Mesenchymal stem cell (in vitro differentiated cells and primary cell): ENCODE measurements around the gene GH1.
A peak's percentile ranks its signal among the peaks of the same experiment; 100 is the strongest.

Source experiments
- DNase-seq: peaks from one replicate; pipeline ENCODE4 v3.0.0-alpha.2; 2013
- H2AFZ ChIP-seq: one replicate; pipeline ENCODE4 v1.6.1; 2013; ENCODE audit warnings: low read depth, mild to moderate bottlenecking, control low read depth, inconsistent platforms, low read length, moderate library complexity
- H2AK5ac ChIP-seq: 2 replicates; pipeline ENCODE4 v1.6.1; 2013; ENCODE audit warnings: low read length, moderate library complexity, mild to moderate bottlenecking, inconsistent platforms; ENCODE audit not compliant: severe bottlenecking
- H2BK120ac ChIP-seq: one replicate; pipeline ENCODE4 v1.6.1; 2013; ENCODE audit warnings: low read depth, mild to moderate bottlenecking, inconsistent platforms, low read length, moderate library complexity
- H2BK12ac ChIP-seq, 2 experiments: one replicate each; pipeline ENCODE4 v1.6.1; 2013; ENCODE audit warnings: inconsistent platforms in 2 of 2, low read length in 2 of 2, mild to moderate bottlenecking in 2 of 2, moderate library complexity in 2 of 2, control low read depth in 1 of 2
- H2BK15ac ChIP-seq: one replicate; pipeline ENCODE4 v1.6.1; 2013; ENCODE audit warnings: mild to moderate bottlenecking, low read depth, inconsistent platforms; ENCODE audit not compliant: poor library complexity, severe bottlenecking
- H2BK5ac ChIP-seq: 2 replicates; pipeline ENCODE4 v1.6.1; 2013; ENCODE audit warnings: low read depth, mild to moderate bottlenecking, low read length, control low read depth, inconsistent platforms; ENCODE audit not compliant: poor library complexity, severe bottlenecking
- H3K14ac ChIP-seq, 2 experiments: one replicate each; pipeline ENCODE4 v1.6.1; 2013; ENCODE audit warnings: inconsistent platforms in 2 of 2, low read length in 2 of 2, control low read depth in 1 of 2, mild to moderate bottlenecking in 1 of 2, moderate library complexity in 1 of 2
- H3K18ac ChIP-seq, 2 experiments: one replicate each; pipeline ENCODE4 v1.6.1; 2013; ENCODE audit warnings: inconsistent platforms in 2 of 2, low read length in 2 of 2, control low read depth in 1 of 2, low read depth in 1 of 2, mild to moderate bottlenecking in 1 of 2
- H3K23ac ChIP-seq, 2 experiments: one replicate each; pipeline ENCODE4 v1.6.1; 2013; ENCODE audit warnings: inconsistent platforms in 2 of 2, low read length in 2 of 2, mild to moderate bottlenecking in 2 of 2, moderate library complexity in 2 of 2, control low read depth in 1 of 2
- H3K27ac ChIP-seq: 2 replicates; pipeline ENCODE4 v1.5.1; 2013; ENCODE audit warnings: mild to moderate bottlenecking, moderate library complexity, low read length, control low read depth, inconsistent platforms; ENCODE audit not compliant: poor library complexity, severe bottlenecking
- H3K27me3 ChIP-seq, 2 experiments: 2 replicates each; pipeline versions ENCODE4 v1.6.1 to v1.7.0; 2013; ENCODE audit warnings: low read length in 2 of 2, mild to moderate bottlenecking in 2 of 2, moderate library complexity in 2 of 2, control low read depth in 1 of 2, inconsistent platforms in 1 of 2; ENCODE audit not compliant: control insufficient read depth in 1 of 2, insufficient read depth in 1 of 2
- H3K36me3 ChIP-seq, 2 experiments: 2 replicates each; pipeline versions ENCODE4 v1.6.1 to v1.7.0; 2013; ENCODE audit warnings: low read length in 2 of 2, control low read depth in 1 of 2, inconsistent platforms in 1 of 2, low read depth in 1 of 2, mild to moderate bottlenecking in 1 of 2; ENCODE audit not compliant: insufficient read depth in 2 of 2, control insufficient read depth in 1 of 2
- H3K4ac ChIP-seq, 2 experiments: one replicate each; pipeline ENCODE4 v1.6.1; 2013; ENCODE audit warnings: inconsistent platforms in 2 of 2, low read length in 2 of 2, mild to moderate bottlenecking in 2 of 2, moderate library complexity in 2 of 2, control low read depth in 1 of 2, low read depth in 1 of 2
- H3K4me1 ChIP-seq: 2 replicates; pipeline ENCODE4 v1.6.1; 2013; ENCODE audit warnings: low read depth, low read length, control low read depth; ENCODE audit not compliant: control insufficient read depth, insufficient read depth
- H3K4me2 ChIP-seq: 2 replicates; pipeline ENCODE4 v1.6.1; 2013; ENCODE audit warnings: low read length, mild to moderate bottlenecking, inconsistent platforms; ENCODE audit not compliant: poor library complexity, severe bottlenecking
- H3K4me3 ChIP-seq, 2 experiments: 2 replicates each; pipeline versions ENCODE4 v1.5.1 to v1.7.0; 2013; ENCODE audit warnings: low read length in 2 of 2, mild to moderate bottlenecking in 2 of 2, control low read depth in 1 of 2, low read depth in 1 of 2; ENCODE audit not compliant: insufficient read depth in 1 of 2
- H3K79me1 ChIP-seq: replicated peaks from 2 replicates; pipeline ENCODE4 v1.6.1; 2013; ENCODE audit warnings: mild to moderate bottlenecking, control low read depth, low read length, inconsistent platforms; ENCODE audit not compliant: poor library complexity, severe bottlenecking
- H3K9ac ChIP-seq: 2 replicates; pipeline ENCODE4 v1.7.0; 2013; ENCODE audit warnings: mild to moderate bottlenecking, low read length, moderate library complexity
- H3K9me3 ChIP-seq: 2 replicates; pipeline ENCODE4 v1.7.0; 2013; ENCODE audit warnings: mild to moderate bottlenecking, low read length; ENCODE audit not compliant: control insufficient read depth
- H4K8ac ChIP-seq: one replicate; pipeline ENCODE4 v1.6.1; 2013; ENCODE audit warnings: inconsistent platforms, mild to moderate bottlenecking, low read length, moderate library complexity
- H4K91ac ChIP-seq: one replicate; pipeline ENCODE4 v1.6.1; 2013; ENCODE audit warnings: mild to moderate bottlenecking, low read length, inconsistent platforms
- WGBS: methylation state at CpG from one replicate; pipeline ENCODE4 v1.1.7; 2013; ENCODE audit warnings: mixed read lengths; 5-methylcytosine and 5-hydroxymethylcytosine counted together

GH1 gene

DNA sequence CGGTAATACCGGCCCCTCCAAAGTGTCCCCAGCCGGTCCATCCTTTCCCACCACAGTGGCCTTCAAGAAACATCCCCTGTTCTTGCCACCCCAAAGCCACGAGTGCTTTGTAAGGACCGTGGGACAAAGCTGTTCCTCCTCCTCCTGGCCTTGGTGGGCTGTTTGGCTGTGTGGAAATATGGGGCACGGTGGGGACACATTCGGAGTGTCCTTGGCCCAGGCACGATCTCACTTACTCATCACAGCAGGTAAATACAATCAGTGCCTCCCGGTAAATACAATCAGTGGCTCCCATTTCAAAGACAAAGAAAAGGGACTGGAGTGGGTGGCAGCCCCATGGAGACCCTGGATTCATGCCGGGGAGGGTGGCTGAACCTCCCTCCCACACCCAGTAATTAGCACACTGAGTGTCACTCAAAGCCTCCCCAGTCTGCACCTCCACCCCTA is 43.7 kb upstream of the GH1 start:
- Histone ChIP-seq H2BK15ac (no peak overlapping the region), H2AFZ (no peak overlapping the region), H3K27me3 (peaks cover 20 to 26% of the 10 kb centered on the region in 2 experiments), H4K91ac (no peak overlapping the region), H3K9ac (no peak overlapping the region), H2AK5ac (no peak overlapping the region), H3K14ac (no peak overlapping the region), H3K79me1 (no peaks in the 10 kb centered on the region), H3K36me3 (no peaks in the 10 kb centered on the region), H3K9me3 (no peaks in the 10 kb centered on the region), H3K4ac (no peak overlapping the region), H3K27ac (no peak overlapping the region), H3K4me1 (peaks cover 2% of the 10 kb centered on the region), H3K4me3 (no peak overlapping the region), H3K23ac (no peak overlapping the region), H2BK120ac (no peak overlapping the region), H2BK12ac (no peak overlapping the region), H2BK5ac (no peak overlapping the region), H4K8ac (no peak overlapping the region), H3K18ac (peak overlapping the region in 1 of 2 experiments; percentile 41), H3K4me2 (no peak overlapping the region)
- DNase-seq = no peak
- WGBS = 67% methylated on average over 7 of the region's 10 CpGs

DNA sequence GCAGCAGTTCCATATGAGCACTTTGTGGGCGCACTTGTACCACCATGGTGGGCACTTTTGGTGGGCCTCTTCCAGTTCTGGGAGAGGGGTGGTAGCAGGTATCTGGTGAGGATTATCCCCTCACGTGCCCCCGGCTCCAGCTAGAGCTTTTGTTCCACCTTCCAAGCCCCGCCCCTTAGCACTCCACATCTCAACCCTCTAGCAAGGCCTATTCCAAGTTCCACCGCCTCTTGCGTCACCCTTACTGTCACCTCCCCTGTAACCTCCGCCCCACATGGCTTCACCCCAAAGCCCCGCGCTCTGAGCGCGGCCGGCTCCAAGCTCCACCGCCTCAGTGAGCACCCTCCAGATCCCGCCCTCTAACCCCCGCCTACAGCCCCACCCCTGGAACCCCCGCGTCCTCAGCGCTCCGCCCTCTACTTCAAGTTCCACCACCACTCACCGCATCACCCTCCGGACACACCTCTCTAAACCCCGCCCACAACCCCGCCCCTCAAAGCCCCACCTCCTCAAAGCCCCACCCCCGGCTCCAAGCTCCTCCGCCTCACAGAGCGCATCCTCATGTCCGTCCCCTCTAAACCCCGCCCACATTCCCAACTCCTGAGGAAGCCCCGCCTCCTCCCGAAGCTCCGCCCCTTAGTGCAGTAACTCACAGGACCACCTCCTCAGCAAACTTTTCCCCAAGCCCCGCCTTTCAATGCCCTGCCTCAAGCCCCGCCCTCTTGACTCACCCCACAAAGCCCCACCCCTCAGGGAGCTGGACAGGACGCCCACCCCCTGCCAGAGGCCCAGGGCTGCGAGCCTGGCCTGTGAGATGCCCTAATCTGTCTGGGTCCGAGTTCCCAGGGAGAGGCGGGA is 42.9 kb upstream of the GH1 start:
- peak overlapping the region in 1 of 2 experiments; percentile 28 for H3K18ac ChIP-seq
- H3K4ac ChIP-seq = no peak overlapping the region
- H4K8ac ChIP-seq = no peak overlapping the region
- H3K79me1 ChIP-seq = no peaks in the 10 kb centered on the region
- peak; percentile 78 for DNase-seq
- no peaks in the 10 kb centered on the region for H3K36me3 ChIP-seq
- H4K91ac ChIP-seq = no peak overlapping the region
- no peak overlapping the region for H3K9ac ChIP-seq
- no peak overlapping the region for H3K27ac ChIP-seq
- no peak overlapping the region for H2BK12ac ChIP-seq
- no peak overlapping the region for H3K4me3 ChIP-seq
- H3K14ac ChIP-seq = no peak overlapping the region
- peaks cover 2% of the 10 kb centered on the region for H3K4me1 ChIP-seq
- H2AK5ac ChIP-seq = no peak overlapping the region
- no peak overlapping the region for H2BK15ac ChIP-seq
- H3K9me3 ChIP-seq = no peaks in the 10 kb centered on the region
- H2BK120ac ChIP-seq = no peak overlapping the region
- no peak overlapping the region for H2AFZ ChIP-seq
- no peak overlapping the region for H3K4me2 ChIP-seq
- H3K27me3 ChIP-seq = peaks cover 20 to 23% of the 10 kb centered on the region in 2 experiments
- H2BK5ac ChIP-seq = no peak overlapping the region
- WGBS = 11% methylated on average over 37 of the region's 37 CpGs
- H3K23ac ChIP-seq = no peak overlapping the region

DNA sequence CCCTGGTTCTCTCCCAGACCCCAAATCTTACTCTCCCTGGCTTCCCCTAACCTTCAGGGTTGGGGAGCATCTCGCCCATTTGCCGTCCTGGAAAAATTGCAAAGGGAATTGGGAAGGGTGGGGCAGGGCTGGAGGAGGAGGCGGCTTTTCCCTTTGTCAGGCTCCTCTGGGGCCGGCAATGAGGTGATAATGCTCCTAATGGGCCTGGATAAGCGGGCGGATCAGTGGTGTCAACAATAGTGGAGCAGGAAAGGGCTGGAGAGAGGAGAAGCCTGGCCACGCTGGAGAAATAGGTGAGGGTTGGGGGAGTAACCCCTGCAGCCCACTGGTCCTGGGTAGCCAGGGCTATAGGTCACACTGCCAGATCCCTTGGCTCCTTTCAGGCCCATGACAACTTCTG is 41.8 kb upstream of the GH1 start:
- H2AFZ ChIP-seq = no peak overlapping the region
- H2BK15ac ChIP-seq = no peak overlapping the region
- no peak overlapping the region for H3K14ac ChIP-seq
- no peak overlapping the region for H3K4me3 ChIP-seq
- no peak overlapping the region for H3K4ac ChIP-seq
- no peak overlapping the region for H2BK5ac ChIP-seq
- H2BK120ac ChIP-seq = no peak overlapping the region
- H3K23ac ChIP-seq = no peak overlapping the region
- H3K27ac ChIP-seq = no peak overlapping the region
- H3K9ac ChIP-seq = no peak overlapping the region
- H3K79me1 ChIP-seq = no peaks in the 10 kb centered on the region
- H4K91ac ChIP-seq = no peak overlapping the region
- no peak overlapping the region for H3K4me2 ChIP-seq
- H3K4me1 ChIP-seq = peaks cover 2% of the 10 kb centered on the region
- H3K36me3 ChIP-seq = no peaks in the 10 kb centered on the region
- H2AK5ac ChIP-seq = no peak overlapping the region
- no peaks in the 10 kb centered on the region for H3K9me3 ChIP-seq
- no peak overlapping the region for H2BK12ac ChIP-seq
- H3K18ac ChIP-seq = no peak overlapping the region
- no peak overlapping the region for H4K8ac ChIP-seq
- no peak for DNase-seq
- peaks cover 20% of the 10 kb centered on the region in 2 experiments for H3K27me3 ChIP-seq
- WGBS = 9% methylated on average over 7 of the region's 7 CpGs

DNA sequence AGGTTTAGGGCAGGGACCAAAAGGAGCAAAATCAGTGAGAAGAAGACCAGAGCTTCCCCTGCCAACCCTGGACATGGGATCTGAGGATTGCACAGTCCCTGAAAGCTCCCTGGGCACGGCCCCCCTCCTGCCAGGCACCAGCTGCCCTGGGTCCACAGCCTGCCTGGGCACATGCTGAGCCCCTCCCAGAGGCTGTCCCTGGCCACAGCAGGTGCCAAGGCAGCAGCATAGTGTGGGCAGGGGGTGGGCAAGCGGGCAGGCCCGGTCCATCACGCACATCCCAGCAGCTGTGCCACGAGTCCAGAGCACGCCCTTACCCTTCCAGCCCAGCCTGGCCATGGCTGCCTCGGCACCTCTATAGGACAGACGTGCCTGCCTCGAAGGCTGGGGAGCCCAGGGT is 41.4 kb upstream of the GH1 start:
- no peaks in the 10 kb centered on the region for H3K9me3 ChIP-seq
- no peak overlapping the region for H2BK120ac ChIP-seq
- H2BK12ac ChIP-seq = no peak overlapping the region
- H2AK5ac ChIP-seq = no peak overlapping the region
- 83% methylated on average over 9 of the region's 9 CpGs for WGBS
- H3K4me2 ChIP-seq = no peak overlapping the region
- H3K36me3 ChIP-seq = no peaks in the 10 kb centered on the region
- H2BK5ac ChIP-seq = no peak overlapping the region
- H3K18ac ChIP-seq = peak overlapping the region in 1 of 2 experiments; percentile 32
- H3K4ac ChIP-seq = no peak overlapping the region
- peaks cover 20 to 23% of the 10 kb centered on the region in 2 experiments for H3K27me3 ChIP-seq
- DNase-seq = no peak
- no peak overlapping the region for H4K8ac ChIP-seq
- no peaks in the 10 kb centered on the region for H3K79me1 ChIP-seq
- H2AFZ ChIP-seq = no peak overlapping the region
- no peak overlapping the region for H3K14ac ChIP-seq
- H3K23ac ChIP-seq = no peak overlapping the region
- no peak overlapping the region for H3K27ac ChIP-seq
- peaks cover 2% of the 10 kb centered on the region for H3K4me1 ChIP-seq
- H3K9ac ChIP-seq = no peak overlapping the region
- no peak overlapping the region for H2BK15ac ChIP-seq
- H3K4me3 ChIP-seq = no peak overlapping the region
- H4K91ac ChIP-seq = no peak overlapping the region
